ENCODE results near the gene ALG9. TPM values are rescaled to one million over a fixed set of nuclear protein-coding genes. Genes with fewer than 3 reads are reported as not detected.

Gene ALG9
- total RNA-seq, 1 experiment from 2014 or later: 19.7 TPM

- TF ChIP-seq ZNF121 (CRISPR knock-in tag; IDR thresholded peaks at IDR 0.05) (0 out of 2 replicates have a peak, but pooled peaks have one; percentile 50), GTF2I (CRISPR knock-in tag; conservative IDR thresholded peaks at IDR 0.05) (no peak), ZNF423 (CRISPR knock-in tag; IDR thresholded peaks at IDR 0.05) (no peak)
These were observed 35.7 kb downstream of the ALG9 start (continued) for GRCh38 chr11:111835665-111836064.

DNA sequence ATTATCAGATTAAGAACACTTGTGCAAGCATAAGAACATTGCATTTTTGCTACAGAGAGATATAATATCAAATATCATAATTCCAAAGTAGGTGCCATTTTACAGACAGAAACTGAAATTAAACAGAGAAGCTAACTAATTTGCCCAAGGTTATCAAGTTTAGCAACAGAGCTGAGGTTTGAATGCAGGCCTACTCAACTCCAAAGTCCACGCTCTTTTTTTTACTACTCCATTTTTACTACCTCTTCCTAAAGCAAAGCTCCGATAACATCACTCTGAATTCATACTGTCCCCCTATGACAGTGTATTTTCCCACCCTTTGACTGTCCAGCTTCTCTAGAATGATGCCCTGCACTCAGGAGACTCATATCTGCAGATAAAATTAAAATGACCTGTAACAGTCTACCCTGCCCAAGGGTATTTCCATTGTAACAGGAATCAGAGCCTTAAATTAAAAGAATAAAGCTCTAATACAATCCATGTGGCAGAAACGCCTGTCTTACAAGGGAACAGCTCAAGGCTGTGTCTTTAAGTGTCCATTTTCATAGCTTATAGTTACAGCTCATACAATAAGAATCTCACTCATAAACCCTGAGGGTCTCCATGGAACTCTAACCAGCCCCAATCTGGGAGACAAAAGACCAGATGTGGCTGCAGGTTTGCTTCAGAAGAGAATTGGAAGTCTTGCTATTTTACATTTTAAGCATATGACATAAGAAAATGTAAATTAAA, 36.8 kb downstream of the ALG9 start:
- no peaks in the 10 kb centered on the region for H3K9me3 Mint-ChIP-seq
- no peak for ATAC-seq
- TF ChIP-seq KAT7 (CRISPR knock-in tag; IDR thresholded peaks at IDR 0.05; ENCODE audit: borderline replicate concordance): no peak
- no peak for TF ChIP-seq ESRRA (CRISPR knock-in tag; IDR thresholded peaks at IDR 0.05; ENCODE audit: borderline replicate concordance)
- no peak for TF ChIP-seq FOXJ3 (CRISPR knock-in tag; IDR thresholded peaks at IDR 0.05; ENCODE audit: borderline replicate concordance)
- TF ChIP-seq ZNF281 (CRISPR knock-in tag; IDR thresholded peaks at IDR 0.05): no peak
- TF ChIP-seq, protein P1, sequence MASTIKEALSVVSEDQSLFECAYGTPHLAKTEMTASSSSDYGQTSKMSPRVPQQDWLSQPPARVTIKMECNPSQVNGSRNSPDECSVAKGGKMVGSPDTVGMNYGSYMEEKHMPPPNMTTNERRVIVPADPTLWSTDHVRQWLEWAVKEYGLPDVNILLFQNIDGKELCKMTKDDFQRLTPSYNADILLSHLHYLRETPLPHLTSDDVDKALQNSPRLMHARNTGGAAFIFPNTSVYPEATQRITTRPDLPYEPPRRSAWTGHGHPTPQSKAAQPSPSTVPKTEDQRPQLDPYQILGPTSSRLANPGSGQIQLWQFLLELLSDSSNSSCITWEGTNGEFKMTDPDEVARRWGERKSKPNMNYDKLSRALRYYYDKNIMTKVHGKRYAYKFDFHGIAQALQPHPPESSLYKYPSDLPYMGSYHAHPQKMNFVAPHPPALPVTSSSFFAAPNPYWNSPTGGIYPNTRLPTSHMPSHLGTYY (CRISPR knock-in tag; IDR thresholded peaks at IDR 0.05): no peak
- no peak for TF ChIP-seq ARID4B (CRISPR knock-in tag; IDR thresholded peaks at IDR 0.05; ENCODE audit: borderline replicate concordance)
- TF ChIP-seq, protein P2, sequence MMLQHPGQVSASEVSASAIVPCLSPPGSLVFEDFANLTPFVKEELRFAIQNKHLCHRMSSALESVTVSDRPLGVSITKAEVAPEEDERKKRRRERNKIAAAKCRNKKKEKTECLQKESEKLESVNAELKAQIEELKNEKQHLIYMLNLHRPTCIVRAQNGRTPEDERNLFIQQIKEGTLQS (CRISPR knock-in tag; conservative IDR thresholded peaks at IDR 0.05): no peak
- TF ChIP-seq OVOL2 (CRISPR knock-in tag; IDR thresholded peaks at IDR 0.05; ENCODE audit: borderline replicate concordance): no peak
- ChIA-PET CTCF (interaction anchor here (1.3 to 2.8 kb wide), 3 partner anchors 11 to 68 kb away, joined by 4 to 14 read pairs (median 7); partner anchors contain the start of gene PPP2R1B), POLR2A (no interaction called here)
- H3K27ac Mint-ChIP-seq: no peak overlapping the region
- H3K36me3 Mint-ChIP-seq: no peaks in the 10 kb centered on the region
- H3K4me1 Mint-ChIP-seq: 0 out of 2 replicates have a peak, but pooled peaks cover under 1% of the 10 kb centered on the region
- H3K27me3 Mint-ChIP-seq (ENCODE audit: low read depth): no peaks in the 10 kb centered on the region
- no peak overlapping the region for H3K4me3 Mint-ChIP-seq
- DNase-seq (ENCODE audit: low spot score): no peak

DNA sequence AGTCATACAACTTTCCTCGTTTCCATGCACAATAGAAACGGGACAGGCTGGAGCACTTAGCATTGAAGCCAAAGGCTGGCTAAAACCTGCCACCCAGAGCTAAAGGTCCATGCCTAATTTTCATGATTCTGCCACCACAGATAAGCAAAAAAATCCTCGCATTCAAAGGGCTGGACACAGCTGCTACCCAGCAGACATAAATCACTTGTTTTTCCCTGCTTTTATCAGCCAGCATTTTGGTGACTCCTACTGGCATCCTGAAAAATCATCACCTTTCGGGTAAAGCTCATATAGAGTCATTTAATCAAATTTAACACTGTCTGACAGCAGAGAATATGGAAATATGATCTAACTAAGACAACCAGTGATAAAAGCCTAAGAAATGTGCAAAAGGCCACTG, 37.9 kb downstream of the ALG9 start:
- DNase-seq (ENCODE audit: low spot score) (no peak), ATAC-seq (no peak)
- H3K27me3 Mint-ChIP-seq (ENCODE audit: low read depth): no peaks in the 10 kb centered on the region
- H3K36me3 Mint-ChIP-seq: no peaks in the 10 kb centered on the region
- no peaks in the 10 kb centered on the region for H3K9me3 Mint-ChIP-seq
- no peaks in the 10 kb centered on the region for H3K4me1 Mint-ChIP-seq
- ChIA-PET CTCF (interaction anchor here (0.7 to 2.8 kb wide), 14 partner anchors 8 to 246 kb away, joined by 3 to 14 read pairs (median 4); partner anchors contain the start of genes PPP2R1B and SIK2), POLR2A (no interaction called here)
- H3K4me3 Mint-ChIP-seq: no peak overlapping the region
- H3K27ac Mint-ChIP-seq: no peak overlapping the region
- TF ChIP-seq, protein P3, sequence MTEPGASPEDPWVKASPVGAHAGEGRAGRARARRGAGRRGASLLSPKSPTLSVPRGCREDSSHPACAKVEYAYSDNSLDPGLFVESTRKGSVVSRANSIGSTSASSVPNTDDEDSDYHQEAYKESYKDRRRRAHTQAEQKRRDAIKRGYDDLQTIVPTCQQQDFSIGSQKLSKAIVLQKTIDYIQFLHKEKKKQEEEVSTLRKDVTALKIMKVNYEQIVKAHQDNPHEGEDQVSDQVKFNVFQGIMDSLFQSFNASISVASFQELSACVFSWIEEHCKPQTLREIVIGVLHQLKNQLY (CRISPR knock-in tag; IDR thresholded peaks at IDR 0.05): no peak
- TF ChIP-seq ETV6 (CRISPR knock-in tag; IDR thresholded peaks at IDR 0.05): no peak
- TF ChIP-seq ZNF671 (CRISPR knock-in tag; IDR thresholded peaks at IDR 0.05): no peak
- no peak for TF ChIP-seq GTF2I (CRISPR knock-in tag; conservative IDR thresholded peaks at IDR 0.05)
- no peak for TF ChIP-seq NR3C1 (CRISPR knock-in tag; conservative IDR thresholded peaks at IDR 0.05; ENCODE audit: low read depth)
- no peak for TF ChIP-seq ZNF281 (CRISPR knock-in tag; IDR thresholded peaks at IDR 0.05)
- no peak for TF ChIP-seq RORB (CRISPR knock-in tag; IDR thresholded peaks at IDR 0.05)

Measured in WTC11 (cell line).